ENCODE measurements around the gene SLC22A3.
"Not testable (repeated sequence)": the region's sequence is repeated elsewhere in the genome, so short reads cannot be mapped to it uniquely, and the experiment has no call there.

Gene SLC22A3

GRCh38 chr6:160363016-160363996 is 15.1 kb downstream of the SLC22A3 start:
- FAIRE-seq (no peak), DNase-seq (ENCODE audit: insufficient read length, low spot score) (no peak)
- TF ChIP-seq PAX5 (IDR thresholded peaks at IDR 0.05; ENCODE audit: insufficient read depth, low read length, severe bottlenecking) (no peak), POLR2AphosphoS5 (IDR thresholded peaks at IDR 0.05; ENCODE audit: low read depth, low read length) (no peak), POLR2A (IDR thresholded peaks at IDR 0.05; ENCODE audit: low read depth, low read length) (no peak), TAF1 (IDR thresholded peaks at IDR 0.05; ENCODE audit: low read depth, low read length) (no peak), SPI1 (IDR thresholded peaks at IDR 0.05; ENCODE audit: low read depth, low read length) (no peak), POU2F2 (IDR thresholded peaks at IDR 0.05; ENCODE audit: low read depth, low read length) (no peak)

- no peak for FAIRE-seq
- DNase-seq (ENCODE audit: insufficient read length, low spot score) = no peak
- TF ChIP-seq TAF1 (IDR thresholded peaks at IDR 0.05; ENCODE audit: low read depth, low read length) = no peak
- no peak for TF ChIP-seq POLR2A (IDR thresholded peaks at IDR 0.05; ENCODE audit: low read depth, low read length)
- TF ChIP-seq POLR2AphosphoS5 (IDR thresholded peaks at IDR 0.05; ENCODE audit: low read depth, low read length) = no peak
- TF ChIP-seq PAX5 (IDR thresholded peaks at IDR 0.05; ENCODE audit: insufficient read depth, low read length, severe bottlenecking) = no peak
- no peak for TF ChIP-seq SPI1 (IDR thresholded peaks at IDR 0.05; ENCODE audit: low read depth, low read length)
- TF ChIP-seq POU2F2 (IDR thresholded peaks at IDR 0.05; ENCODE audit: low read depth, low read length) = no peak
Measured at GRCh38 chr6:160365117-160365516, 16.9 kb downstream of the SLC22A3 start.

GRCh38 chr6:160367798-160368547 is 19.8 kb downstream of the SLC22A3 start:
- FAIRE-seq = no peak
- no peak for DNase-seq (ENCODE audit: insufficient read length, low spot score)
- TF ChIP-seq POLR2A (IDR thresholded peaks at IDR 0.05; ENCODE audit: low read depth, low read length) = no peak
- TF ChIP-seq SPI1 (IDR thresholded peaks at IDR 0.05; ENCODE audit: low read depth, low read length) = no peak
- no peak for TF ChIP-seq PAX5 (IDR thresholded peaks at IDR 0.05; ENCODE audit: insufficient read depth, low read length, severe bottlenecking)
- TF ChIP-seq POU2F2 (IDR thresholded peaks at IDR 0.05; ENCODE audit: low read depth, low read length) = no peak
- no peak for TF ChIP-seq TAF1 (IDR thresholded peaks at IDR 0.05; ENCODE audit: low read depth, low read length)
- no peak for TF ChIP-seq POLR2AphosphoS5 (IDR thresholded peaks at IDR 0.05; ENCODE audit: low read depth, low read length)

- TF ChIP-seq TAF1 (IDR thresholded peaks at IDR 0.05; ENCODE audit: low read depth, low read length) = no peak
- no peak for TF ChIP-seq POLR2A (IDR thresholded peaks at IDR 0.05; ENCODE audit: low read depth, low read length)
- no peak for TF ChIP-seq SPI1 (IDR thresholded peaks at IDR 0.05; ENCODE audit: low read depth, low read length)
- no peak for TF ChIP-seq POLR2AphosphoS5 (IDR thresholded peaks at IDR 0.05; ENCODE audit: low read depth, low read length)
- TF ChIP-seq PAX5 (IDR thresholded peaks at IDR 0.05; ENCODE audit: insufficient read depth, low read length, severe bottlenecking) = no peak
- TF ChIP-seq POU2F2 (IDR thresholded peaks at IDR 0.05; ENCODE audit: low read depth, low read length) = no peak
- FAIRE-seq = no peak
- DNase-seq (ENCODE audit: insufficient read length, low spot score) = no peak
Measured at GRCh38 chr6:160368670-160369069, 20.5 kb downstream of the SLC22A3 start.

GRCh38 chr6:160373601-160374000 is 25.4 kb downstream of the SLC22A3 start:
- not testable (repeated sequence) for FAIRE-seq

GRCh38 chr6:160374836-160375560 is 26.8 kb downstream of the SLC22A3 start:
- TF ChIP-seq POLR2A (IDR thresholded peaks at IDR 0.05; ENCODE audit: low read depth, low read length) (no peak), POLR2AphosphoS5 (IDR thresholded peaks at IDR 0.05; ENCODE audit: low read depth, low read length) (no peak), SPI1 (IDR thresholded peaks at IDR 0.05; ENCODE audit: low read depth, low read length) (no peak), PAX5 (IDR thresholded peaks at IDR 0.05; ENCODE audit: insufficient read depth, low read length, severe bottlenecking) (no peak), TAF1 (IDR thresholded peaks at IDR 0.05; ENCODE audit: low read depth, low read length) (no peak), POU2F2 (IDR thresholded peaks at IDR 0.05; ENCODE audit: low read depth, low read length) (no peak)
- DNase-seq (ENCODE audit: insufficient read length, low spot score) = no peak

More at GRCh38 chr6:160373601-160374000, 25.4 kb downstream of the SLC22A3 start:
- DNase-seq (ENCODE audit: insufficient read length, low spot score) = not testable (repeated sequence)

GRCh38 chr6:160375561-160375949 is 27.4 kb downstream of the SLC22A3 start:
- FAIRE-seq (no peak), DNase-seq (ENCODE audit: insufficient read length, low spot score) (no peak)
- TF ChIP-seq PAX5 (IDR thresholded peaks at IDR 0.05; ENCODE audit: insufficient read depth, low read length, severe bottlenecking) = no peak
- TF ChIP-seq POLR2AphosphoS5 (IDR thresholded peaks at IDR 0.05; ENCODE audit: low read depth, low read length) = no peak
- TF ChIP-seq POU2F2 (IDR thresholded peaks at IDR 0.05; ENCODE audit: low read depth, low read length) = no peak
- TF ChIP-seq SPI1 (IDR thresholded peaks at IDR 0.05; ENCODE audit: low read depth, low read length) = no peak
- TF ChIP-seq TAF1 (IDR thresholded peaks at IDR 0.05; ENCODE audit: low read depth, low read length) = no peak
- no peak for TF ChIP-seq POLR2A (IDR thresholded peaks at IDR 0.05; ENCODE audit: low read depth, low read length)

More at GRCh38 chr6:160374836-160375560, 26.8 kb downstream of the SLC22A3 start:
- no peak for FAIRE-seq

- DNase-seq (ENCODE audit: insufficient read length, low spot score) = no peak
- FAIRE-seq = no peak
- TF ChIP-seq POLR2A (IDR thresholded peaks at IDR 0.05; ENCODE audit: low read depth, low read length) (no peak), POLR2AphosphoS5 (IDR thresholded peaks at IDR 0.05; ENCODE audit: low read depth, low read length) (no peak), PAX5 (IDR thresholded peaks at IDR 0.05; ENCODE audit: insufficient read depth, low read length, severe bottlenecking) (no peak), POU2F2 (IDR thresholded peaks at IDR 0.05; ENCODE audit: low read depth, low read length) (no peak), SPI1 (IDR thresholded peaks at IDR 0.05; ENCODE audit: low read depth, low read length) (no peak), TAF1 (IDR thresholded peaks at IDR 0.05; ENCODE audit: low read depth, low read length) (no peak)
Measured at GRCh38 chr6:160376445-160376844, 28.3 kb downstream of the SLC22A3 start.

- TF ChIP-seq SPI1 (IDR thresholded peaks at IDR 0.05; ENCODE audit: low read depth, low read length) = no peak
- TF ChIP-seq POLR2A (IDR thresholded peaks at IDR 0.05; ENCODE audit: low read depth, low read length) = no peak
- TF ChIP-seq POLR2AphosphoS5 (IDR thresholded peaks at IDR 0.05; ENCODE audit: low read depth, low read length) = no peak
- TF ChIP-seq PAX5 (IDR thresholded peaks at IDR 0.05; ENCODE audit: insufficient read depth, low read length, severe bottlenecking) = no peak
- TF ChIP-seq TAF1 (IDR thresholded peaks at IDR 0.05; ENCODE audit: low read depth, low read length) = no peak
- TF ChIP-seq POU2F2 (IDR thresholded peaks at IDR 0.05; ENCODE audit: low read depth, low read length) = no peak
- FAIRE-seq (no peak), DNase-seq (ENCODE audit: insufficient read length, low spot score) (no peak)
Measured at GRCh38 chr6:160378218-160378617, 30.0 kb downstream of the SLC22A3 start.

Data from GM12891 (cell line).